COR-L47 (cell line): ENCODE data around the gene AP3S1.
"Not testable (repeated sequence)": the region's sequence is repeated elsewhere in the genome, so short reads cannot be mapped to it uniquely, and the experiment has no call there.

ENCODE experiments used
- DNase-seq: peaks from one replicate; lab custom pipeline; 2025; lab: John Stamatoyannopoulos, UW

Gene AP3S1

DNA sequence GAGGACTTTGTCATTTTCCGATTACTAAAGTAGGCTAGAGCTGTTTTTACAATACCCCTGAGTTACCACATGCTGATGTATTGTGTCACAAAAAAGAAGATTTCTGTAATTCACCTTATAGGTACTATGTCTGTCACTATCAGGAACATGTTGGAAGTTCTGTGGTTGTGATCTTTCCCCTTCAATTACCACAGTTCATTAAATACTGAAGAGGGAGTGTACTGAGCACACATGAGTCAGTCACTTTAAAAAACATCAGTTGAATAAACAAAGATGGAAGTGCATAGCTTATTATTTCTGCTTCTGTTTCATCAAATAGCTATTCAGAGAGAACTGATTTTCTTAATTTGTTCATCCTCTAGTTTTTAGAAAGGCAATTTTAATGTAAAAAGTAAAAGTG is 31.7 kb downstream of the AP3S1 start:
- no peak for DNase-seq

DNA sequence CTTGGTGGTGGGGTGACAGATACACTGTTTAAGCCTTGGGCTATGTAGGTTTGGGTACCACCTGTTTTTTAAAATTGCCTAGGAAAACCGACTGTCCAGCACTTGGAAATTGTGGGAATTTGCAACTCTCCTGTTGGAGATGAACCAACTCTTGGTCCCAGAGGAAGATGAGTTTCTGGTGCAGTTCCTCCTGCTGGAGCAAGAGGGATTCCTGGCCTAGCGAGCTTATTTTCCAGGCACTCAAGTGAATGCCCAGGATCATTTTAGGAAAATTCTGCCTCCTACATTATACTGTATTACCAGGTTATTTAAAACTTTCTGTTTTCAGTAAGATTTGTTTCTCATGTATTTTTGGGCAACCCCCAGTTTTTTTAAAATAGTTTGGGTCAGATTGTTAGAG is 33.7 kb downstream of the AP3S1 start:
- no peak for DNase-seq

DNA sequence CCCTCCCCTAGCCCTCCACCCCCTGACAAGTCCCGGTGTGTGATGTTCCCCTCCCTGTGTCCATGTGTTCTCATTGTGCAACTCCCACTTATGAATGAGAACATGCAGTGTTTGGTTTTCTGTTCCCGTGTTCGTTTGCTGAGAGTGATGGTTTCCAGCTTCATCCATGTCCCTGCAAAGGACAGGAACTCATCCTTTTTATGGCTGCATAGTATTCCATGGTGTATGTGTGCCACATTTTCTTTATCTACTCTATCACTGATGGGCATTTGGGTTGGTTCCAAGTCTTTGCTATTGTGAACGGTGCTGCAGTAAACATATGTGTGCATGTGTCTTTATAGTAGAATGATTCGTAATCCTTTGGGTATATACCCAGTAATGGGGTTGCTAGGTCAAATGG is 35.6 kb downstream of the AP3S1 start:
- DNase-seq: not testable (repeated sequence)

DNA sequence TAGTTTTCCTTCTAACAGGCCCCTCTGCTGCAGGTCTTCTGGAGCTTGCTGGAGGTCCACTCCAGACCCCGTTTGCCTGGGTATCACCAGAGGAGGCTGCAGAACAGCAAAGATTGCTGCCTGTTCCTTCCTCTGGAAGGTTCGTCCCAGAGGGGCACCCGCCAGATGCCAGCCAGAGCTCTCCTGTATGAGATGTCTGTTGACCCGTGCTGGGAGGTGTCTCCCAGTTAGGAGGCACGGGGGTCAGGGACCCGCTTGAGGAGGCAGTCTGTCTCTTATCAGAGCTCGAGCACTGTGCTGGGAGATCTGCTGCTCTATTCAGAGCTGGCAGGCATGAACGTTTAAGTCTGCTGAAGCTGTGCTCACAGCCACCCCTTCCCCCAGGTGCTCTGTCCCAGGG is 40.7 kb downstream of the AP3S1 start:
- DNase-seq: not testable (repeated sequence)

DNA sequence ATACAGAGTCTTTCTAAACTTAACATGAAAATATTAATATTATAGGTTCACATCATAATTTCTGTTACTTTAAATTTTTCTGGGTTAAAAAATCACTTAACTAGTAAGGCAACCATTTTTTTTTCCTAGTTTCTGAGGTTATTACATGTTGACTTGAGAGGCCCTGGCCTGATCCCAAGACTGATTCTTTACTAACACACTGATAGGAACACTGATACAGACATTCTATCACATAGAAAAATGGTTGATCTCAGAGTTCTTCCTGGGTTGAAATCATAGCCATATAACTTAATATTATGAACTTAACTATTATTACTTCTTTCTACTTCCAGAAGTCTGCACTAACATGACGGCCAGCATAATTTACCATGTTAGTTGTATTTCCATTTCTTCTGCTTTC is 43.0 kb downstream of the AP3S1 start:
- DNase-seq: no peak

DNA sequence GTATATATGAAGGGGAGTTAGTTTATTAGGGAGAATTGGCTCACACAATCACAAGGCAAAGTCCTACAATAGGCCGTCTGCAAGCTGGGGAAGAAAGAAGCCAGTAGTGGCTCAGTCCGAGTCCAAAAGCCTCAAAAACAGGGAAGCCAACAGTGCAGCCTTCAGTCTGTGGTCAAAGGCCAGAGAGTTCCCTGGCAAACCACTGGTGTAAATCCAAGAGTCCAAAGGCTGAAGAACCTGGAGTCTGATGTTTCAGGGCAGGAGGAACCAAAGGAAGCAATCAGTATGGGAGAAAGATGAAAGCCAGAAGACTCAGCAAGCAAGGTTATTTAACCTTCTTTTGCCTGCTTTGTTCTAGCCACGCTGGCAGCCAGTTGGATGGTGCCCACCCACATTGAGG is 43.5 kb downstream of the AP3S1 start:
- DNase-seq: not testable (repeated sequence)

DNA sequence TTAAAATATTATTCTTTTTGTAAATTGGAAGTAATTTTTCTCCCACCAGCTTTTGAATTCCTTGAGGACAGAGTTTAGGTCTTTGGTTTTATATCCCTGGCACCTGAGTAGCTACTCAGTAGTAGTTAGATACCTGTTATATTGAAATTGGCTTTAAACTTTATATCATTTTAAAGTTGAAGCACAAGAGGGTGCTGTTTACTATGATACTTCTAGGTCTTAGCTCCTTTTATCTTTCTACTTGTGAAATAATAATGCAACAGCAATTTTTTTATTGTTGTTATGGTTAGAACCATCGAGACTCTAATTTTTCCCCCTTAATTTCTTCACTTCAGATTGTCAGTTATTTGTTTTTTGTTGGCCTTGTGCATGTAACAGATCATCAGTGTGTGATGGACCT is 46.3 kb downstream of the AP3S1 start:
- no peak for DNase-seq

DNA sequence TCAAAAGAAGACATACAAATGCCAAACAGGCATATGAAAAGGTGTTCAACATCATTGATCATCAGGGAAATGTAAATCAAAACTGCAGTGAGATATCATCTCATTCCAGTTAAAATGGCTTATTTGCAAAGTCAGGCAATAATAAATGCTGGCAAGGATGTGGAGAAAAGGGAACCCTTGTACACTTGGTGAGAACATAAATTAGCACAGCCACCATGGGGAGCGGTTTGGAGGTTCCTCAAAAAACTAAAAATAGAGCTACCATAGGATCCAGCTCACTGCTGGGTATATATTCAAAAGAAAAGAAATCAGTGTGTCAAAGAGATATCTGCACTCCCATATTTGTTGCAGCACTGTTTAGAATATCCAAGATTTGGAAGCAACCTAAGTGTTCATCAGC is 50.3 kb downstream of the AP3S1 start:
- DNase-seq: no peak

DNA sequence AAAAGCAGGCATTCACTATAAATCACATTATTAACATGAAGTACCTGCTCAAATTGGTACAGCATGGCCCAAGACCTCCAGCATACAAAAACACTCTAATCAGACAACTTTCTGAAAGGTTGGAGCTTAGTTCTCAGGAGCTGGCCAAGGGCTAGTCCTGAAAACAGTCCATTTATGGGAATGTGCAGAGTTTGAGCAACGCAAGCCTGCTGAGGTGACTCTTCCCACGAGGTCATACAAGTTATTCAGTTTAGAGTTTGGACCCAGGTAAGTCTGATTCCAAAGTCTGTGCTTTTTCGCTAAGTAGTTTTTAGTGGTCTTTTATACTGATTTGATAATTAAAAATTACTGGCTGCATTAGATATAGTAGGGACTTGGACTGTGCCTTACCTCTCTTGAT is 52.6 kb downstream of the AP3S1 start:
- DNase-seq: no peak

DNA sequence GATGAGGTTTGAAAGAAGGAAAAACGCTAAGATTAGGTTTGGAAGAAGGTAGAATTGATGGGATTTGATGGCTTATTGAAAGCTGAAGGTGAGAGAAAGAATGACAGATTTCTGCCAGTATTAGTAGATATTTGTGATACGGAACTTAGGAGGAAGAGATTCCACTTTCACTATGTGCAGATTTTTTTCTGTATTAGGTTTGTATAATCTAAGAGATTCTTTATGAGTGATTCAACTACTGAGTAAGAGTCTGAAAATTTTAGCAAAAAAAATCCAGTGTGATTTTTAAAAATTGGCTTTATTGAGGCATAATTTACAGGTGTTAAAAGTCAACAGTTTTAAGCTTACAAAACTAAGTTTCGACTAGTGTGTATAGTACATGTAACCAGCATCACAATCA is 54.1 kb downstream of the AP3S1 start:
- DNase-seq: no peak

DNA sequence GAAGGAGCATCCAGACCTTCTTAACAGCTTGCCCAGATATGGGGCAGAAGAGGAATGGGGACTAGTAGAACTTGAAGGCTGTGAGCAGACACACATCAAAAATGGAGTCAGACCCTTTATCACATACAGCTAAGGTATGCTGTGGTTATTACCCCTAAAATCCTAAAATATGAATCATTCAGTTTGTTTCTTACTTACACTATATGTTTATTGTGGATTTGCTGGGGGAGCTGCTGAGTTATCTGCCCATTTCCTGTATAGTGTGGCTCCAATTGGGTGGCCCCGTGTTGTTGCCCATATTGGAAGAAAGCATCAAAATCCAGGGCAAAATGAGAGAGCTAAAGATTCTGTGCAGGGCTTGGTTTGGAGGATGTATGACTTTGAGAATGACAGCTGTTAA is 56.9 kb downstream of the AP3S1 start:
- no peak for DNase-seq

DNA sequence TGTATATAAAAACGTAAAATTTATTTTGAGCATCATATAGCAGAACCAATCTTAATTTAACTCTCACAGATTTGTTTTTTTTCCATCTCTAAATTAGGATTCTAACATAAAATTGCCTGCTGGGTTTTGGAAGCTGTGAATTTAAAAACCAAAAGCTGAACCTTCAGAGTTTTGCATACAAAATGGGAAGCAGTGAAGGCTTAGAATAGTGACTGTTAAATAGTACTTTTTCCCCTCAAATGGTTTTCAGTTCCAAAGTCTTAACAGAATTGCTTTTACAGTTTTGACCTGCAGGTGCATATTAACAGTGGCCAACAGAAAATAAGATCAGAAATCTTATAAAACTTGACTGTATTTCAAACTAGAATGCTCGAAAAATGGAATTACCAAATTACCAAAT is 65.4 kb downstream of the AP3S1 start:
- DNase-seq: no peak

DNA sequence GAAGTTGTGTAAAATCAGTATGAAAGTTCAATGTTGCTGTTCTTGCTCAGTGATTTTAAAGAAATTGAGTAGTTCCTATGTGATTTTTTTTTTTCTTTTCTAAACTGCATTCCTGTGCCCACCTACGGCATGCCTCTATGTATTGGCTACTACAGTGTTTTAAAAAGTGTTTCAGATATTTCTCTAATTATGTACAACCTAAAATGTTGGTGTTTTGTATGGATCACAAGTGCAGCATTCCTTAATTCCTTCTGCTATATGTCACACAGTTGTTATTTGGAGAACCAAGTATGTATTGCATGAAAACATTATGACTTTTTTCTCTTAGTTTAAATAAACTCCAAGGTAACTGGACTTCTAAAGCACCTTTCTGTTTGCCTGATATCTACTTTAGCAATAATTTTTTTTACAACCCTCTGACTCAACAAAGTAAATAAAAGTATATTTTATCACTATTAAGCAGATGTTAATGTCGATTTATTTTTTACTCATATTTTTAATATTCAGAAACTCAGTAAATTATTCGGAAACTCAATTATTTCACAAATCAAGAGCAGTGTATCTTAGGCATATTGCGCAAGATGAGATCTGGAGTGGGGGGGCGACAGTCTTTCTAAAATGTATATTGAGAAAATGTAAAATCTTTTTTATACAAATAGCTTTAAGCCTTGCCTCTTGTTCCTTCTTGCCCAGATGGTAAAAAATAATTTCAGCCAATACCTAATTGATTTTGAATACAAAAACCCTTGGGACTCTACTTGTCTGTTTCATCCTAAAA is 72.1 kb downstream of the AP3S1 start:
- not testable (repeated sequence) for DNase-seq

DNA sequence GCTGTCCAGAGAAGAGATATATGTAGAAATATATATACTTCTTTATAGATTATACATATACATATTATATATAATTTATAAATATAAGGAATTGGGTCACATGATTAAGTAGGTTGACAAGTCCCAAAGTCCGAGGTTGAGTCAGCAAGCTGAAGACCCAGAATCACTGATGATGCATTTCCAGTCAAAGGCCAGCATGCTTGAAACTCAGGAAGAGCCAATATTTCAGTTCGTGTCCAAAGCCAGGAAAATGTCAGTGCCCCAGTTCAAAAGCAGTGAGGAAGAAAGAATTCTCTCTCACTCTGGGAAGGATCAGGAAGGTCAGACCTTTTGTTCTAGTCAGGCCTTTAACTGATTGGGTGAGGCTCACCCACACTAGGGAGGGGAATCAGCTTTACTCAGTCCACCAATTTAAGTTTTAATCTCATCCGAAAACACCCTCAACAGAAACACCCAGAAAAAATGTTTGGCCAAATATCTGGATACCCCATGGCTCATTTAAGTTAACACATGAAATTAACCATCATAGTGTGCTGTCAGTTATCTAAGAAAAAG is 78.5 kb downstream of the AP3S1 start:
- DNase-seq: no peak

DNA sequence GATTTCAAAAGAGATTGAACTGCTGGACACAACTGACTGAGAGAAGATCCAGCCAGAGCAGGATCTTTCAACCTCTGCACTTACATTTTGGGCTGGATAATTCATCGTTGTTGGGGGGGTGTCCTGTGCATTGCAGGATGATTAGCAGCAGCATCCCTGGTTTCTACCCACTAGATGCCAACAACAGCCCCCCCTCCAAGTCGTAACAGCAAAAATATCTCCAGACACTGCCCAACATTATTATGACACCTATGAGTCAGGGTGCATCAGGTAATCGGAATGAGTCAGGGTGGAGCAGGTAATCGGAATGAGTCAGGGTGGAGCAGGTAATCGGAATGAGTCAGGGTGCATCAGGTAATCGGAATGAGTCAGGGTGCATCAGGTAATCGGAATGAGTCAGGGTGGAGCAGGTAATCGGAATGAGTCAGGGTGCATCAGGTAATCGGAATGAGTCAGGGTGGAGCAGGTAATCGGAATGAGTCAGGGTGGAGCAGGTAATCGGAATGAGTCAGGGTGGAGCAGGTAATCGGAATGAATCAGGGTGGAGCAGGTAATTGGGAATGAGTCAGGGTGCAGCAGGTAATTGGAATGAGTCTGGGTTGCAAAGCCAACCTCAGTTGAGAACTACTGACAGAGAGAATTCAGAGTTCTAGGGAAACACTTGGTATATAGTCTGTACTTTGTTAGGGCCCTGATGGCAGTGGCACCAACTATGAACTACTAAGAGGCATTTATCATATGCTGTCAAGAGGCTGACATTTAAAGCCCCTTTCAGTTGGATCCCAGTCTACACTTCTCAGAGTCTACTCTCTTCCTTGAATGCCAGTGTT is 87.1 kb downstream of the AP3S1 start:
- not testable (repeated sequence) for DNase-seq

DNA sequence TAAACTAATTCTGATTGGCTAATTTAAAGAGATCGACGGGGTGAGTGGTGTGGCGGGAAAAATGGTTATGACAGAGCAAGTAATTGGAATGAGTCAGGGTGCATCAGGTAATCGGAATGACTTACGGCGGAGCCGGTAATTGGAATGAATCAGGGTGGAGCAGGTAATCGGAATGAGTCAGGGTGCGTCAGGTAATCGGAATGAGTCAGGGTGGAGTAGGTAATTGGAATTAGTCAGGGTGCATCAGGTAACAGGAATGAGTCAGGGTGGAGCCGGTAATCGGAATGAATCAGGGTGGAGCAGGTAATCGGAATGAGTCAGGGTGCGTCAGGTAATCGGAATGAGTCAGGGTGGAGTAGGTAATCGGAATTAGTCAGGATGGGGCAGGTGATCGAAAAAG is 88.4 kb downstream of the AP3S1 start:
- not testable (repeated sequence) for DNase-seq

DNA sequence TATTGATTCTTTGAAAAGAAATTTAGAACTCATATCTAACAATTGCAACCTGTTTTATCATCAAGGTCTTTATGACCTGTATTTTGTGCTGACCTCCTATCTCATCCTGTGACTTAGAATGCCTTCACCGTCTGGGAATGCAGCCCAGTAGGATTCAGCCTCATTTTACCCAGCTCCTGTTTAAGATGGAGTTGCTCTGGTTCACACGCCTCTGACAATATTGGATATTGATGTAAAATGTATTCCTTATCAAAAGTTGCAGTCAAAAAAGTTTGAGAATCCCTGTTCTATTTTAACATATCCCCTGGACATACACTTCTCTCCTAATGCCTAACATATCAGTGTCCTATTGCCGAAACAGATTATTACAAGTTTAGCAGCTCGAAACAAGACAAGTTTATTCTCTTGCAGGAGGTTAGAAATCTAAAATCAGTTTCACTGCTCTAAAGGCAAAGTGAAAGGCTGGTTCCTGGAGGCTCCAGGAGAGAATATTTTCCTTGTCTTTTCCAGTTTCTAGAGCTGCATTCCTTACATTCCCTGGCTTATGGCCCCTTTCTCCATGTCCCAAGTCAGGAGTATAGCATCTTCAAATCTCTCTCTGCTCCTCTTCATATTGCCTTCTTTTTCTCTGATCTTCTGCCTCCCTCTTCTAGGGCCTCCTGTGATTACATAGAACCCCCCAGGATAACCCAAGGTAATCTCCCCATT is 89.0 kb downstream of the AP3S1 start:
- no peak for DNase-seq

DNA sequence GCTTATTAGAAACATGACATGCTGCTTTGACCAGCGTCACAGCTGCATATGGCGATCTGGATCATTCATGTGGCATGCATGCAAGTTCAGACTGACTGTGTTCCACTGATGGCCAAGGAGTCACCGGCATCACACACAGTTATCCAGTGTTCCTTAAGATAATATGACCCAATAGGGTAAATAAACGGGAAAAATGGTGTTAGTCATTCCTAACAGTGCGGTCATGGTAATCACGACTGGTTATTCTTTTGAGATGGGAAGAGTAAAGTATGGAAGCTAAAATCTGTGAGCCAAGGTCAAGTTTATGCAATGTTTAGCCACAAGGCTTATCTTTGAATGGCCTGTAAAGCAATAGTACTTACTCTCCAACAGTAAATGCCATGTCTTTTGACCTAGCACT is 91.3 kb downstream of the AP3S1 start:
- no peak for DNase-seq

DNA sequence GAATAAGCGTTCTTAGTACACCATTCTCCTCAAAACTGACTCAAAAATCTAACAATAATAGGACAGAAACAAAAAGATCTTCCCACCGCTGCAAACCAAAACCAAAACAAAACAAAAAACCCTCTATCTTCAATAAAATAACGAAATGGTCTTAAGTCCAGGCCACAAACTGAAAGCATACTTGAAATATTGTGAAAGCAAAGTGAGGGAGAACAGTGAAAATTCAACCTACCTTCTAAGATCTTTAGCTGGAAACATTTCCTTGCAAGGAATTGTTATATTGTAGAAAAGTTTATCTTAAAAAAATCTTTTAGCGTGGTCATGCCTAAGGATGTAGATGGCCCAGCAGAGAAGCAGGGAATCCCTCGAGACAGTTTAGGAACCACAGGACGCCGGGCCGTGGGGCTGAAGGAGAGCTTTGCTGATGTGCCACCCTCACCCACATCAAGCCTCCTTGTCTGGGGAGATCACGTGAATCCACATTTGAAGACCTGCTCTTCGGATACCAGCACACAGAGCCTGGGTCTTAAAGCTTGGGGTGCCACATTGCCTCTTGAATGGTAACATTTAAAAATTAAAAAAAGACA is 92.7 kb downstream of the AP3S1 start:
- DNase-seq: no peak

DNA sequence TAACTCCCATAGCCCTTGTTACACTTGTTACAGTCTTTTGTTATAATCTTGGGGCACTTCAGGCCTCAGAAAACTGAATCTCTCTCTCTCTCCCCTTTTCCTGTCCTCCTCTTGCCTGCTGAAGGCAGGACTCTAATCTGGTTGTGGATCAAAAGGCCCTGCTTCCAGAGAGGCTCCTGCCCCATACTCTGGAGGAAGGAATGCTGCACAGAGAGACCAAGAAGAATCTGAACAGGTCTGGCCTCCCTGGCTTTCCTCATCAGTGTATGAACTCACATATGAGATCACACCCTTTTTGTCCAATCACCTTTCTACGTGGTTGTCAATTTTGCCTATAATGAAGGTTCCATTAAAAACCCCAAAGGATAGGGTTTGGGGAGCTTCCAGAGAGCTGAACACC is 94.3 kb downstream of the AP3S1 start:
- no peak for DNase-seq

DNA sequence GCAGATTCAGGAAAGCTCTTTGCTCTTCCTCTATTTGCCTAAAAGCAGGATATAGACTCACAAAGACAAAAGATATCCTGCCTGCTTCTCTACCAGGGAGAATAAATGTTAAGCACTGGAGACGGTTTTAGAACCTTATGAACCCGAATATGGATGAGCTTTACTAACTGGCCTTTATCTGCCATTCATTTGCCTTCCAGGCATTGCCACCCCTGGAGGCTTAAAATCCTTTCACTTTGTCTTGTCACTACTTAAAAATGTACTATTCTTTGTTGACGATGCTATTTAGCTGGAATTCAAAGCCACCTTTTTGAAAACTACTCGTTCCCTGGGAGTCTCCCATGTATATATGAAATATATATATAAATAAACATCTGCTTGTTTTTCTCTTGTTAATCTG is 97.3 kb downstream of the AP3S1 start:
- DNase-seq: no peak
